BJ (cell line): ENCODE measurements around the gene C4orf50. TPM values are rescaled to one million over a fixed set of nuclear protein-coding genes. Genes with fewer than 3 reads are reported as not detected.
A peak's percentile ranks its signal among the peaks of the same experiment; 100 is the strongest.

Source experiments
- CTCF ChIA-PET: fragments of 350-600 bp; formaldehyde crosslinking; extraction: SDS; loops from one replicate; lab custom pipeline; 2021; ENCODE audit warnings: antibody characterized with exemption, inconsistent platforms; lab: Yijun Ruan, JAX
- POLR2A ChIA-PET: fragments of 300-600 bp; sonication (Branson Sonifier 250); formaldehyde crosslinking; extraction: SDS; loops from one replicate; lab custom pipeline; 2021; ENCODE audit warnings: antibody characterized with exemption; lab: Charles Lee
- DNase-seq: peaks from one replicate; pipeline ENCODE4 v3.0.0-alpha.2; 2011; ENCODE audit warnings: low read depth
- H3K27me3 ChIP-seq: 2 replicates; pipeline ENCODE4 v1.6.0; 2011; ENCODE audit warnings: low read length; ENCODE audit not compliant: control insufficient read depth, insufficient read depth
- H3K36me3 ChIP-seq: 2 replicates; pipeline ENCODE4 v1.5.1; 2011; ENCODE audit warnings: low read length; ENCODE audit not compliant: control insufficient read depth, insufficient read depth
- H3K4me3 ChIP-seq: 2 replicates; pipeline ENCODE4 v1.5.1; 2011; ENCODE audit warnings: low read depth, mild to moderate bottlenecking, control low read depth, low read length
- CTCF ChIP-seq: IDR thresholded peaks from 2 replicates; pipeline ENCODE4 v1.5.1; 2011; ENCODE audit warnings: low read depth, mild to moderate bottlenecking, control low read depth, inconsistent platforms, low read length, moderate library complexity; ENCODE audit not compliant: insufficient read depth
- polyA plus RNA-seq: library from polyadenylated mRNA; depleted of rRNA; stranded (reverse); fragments of >200 nt; gene quantifications from 2 replicates; pipeline ENCODE4 v1.2.3, GENCODE V29; 2011

The C4orf50 gene
- polyA plus RNA-seq, 1 experiment = not detected

- Histone ChIP-seq H3K27me3 (no peaks in the 10 kb centered on the region), H3K4me3 (no peak overlapping the region), H3K36me3 (no peaks in the 10 kb centered on the region)
- no peak for DNase-seq
- ChIA-PET CTCF (interaction anchor here (1.0 to 2.6 kb wide), 9 partner anchors 9 to 619 kb away, joined by 3 to 9 read pairs (median 4); no protein-coding TSS in a partner anchor), POLR2A (no interaction called here)
- TF ChIP-seq CTCF = peak; percentile 75
Measured at GRCh38 chr4:6019316-6020263, 1.4 kb upstream of the C4orf50 start.

GRCh38 chr4:6017800-6018199 is 431 bp downstream of the C4orf50 start:
- H3K4me3 ChIP-seq = no peak overlapping the region
- ChIA-PET CTCF (no interaction called here), POLR2A (no interaction called here)
- no peaks in the 10 kb centered on the region for H3K27me3 ChIP-seq
- no peak for TF ChIP-seq CTCF
- DNase-seq = no peak
- no peaks in the 10 kb centered on the region for H3K36me3 ChIP-seq

GRCh38 chr4:6017030-6017429 is 1.2 kb downstream of the C4orf50 start:
- POLR2A ChIA-PET = no interaction called here
- no peak overlapping the region for H3K4me3 ChIP-seq

GRCh38 chr4:6013564-6013963 is 4.7 kb downstream of the C4orf50 start:
- CTCF ChIA-PET = interaction anchor here (1.4 kb wide), 1 partner anchor 15 kb away, joined by 4 read pairs; no protein-coding TSS in a partner anchor
- POLR2A ChIA-PET = no interaction called here
- no peak for TF ChIP-seq CTCF
- Histone ChIP-seq H3K36me3 (no peaks in the 10 kb centered on the region), H3K27me3 (no peaks in the 10 kb centered on the region; the same call in 1 of the 2 replicates), H3K4me3 (no peak overlapping the region)
- DNase-seq = no peak

More at GRCh38 chr4:6017030-6017429, 1.2 kb downstream of the C4orf50 start:
- Histone ChIP-seq H3K36me3 (no peaks in the 10 kb centered on the region), H3K27me3 (no peaks in the 10 kb centered on the region)
- CTCF ChIA-PET = no interaction called here
- DNase-seq = no peak
- TF ChIP-seq CTCF = no peak

- POLR2A ChIA-PET = no interaction called here
- CTCF ChIA-PET = interaction anchor here (1.2 kb wide), 1 partner anchor 14 kb away, joined by 4 read pairs; no protein-coding TSS in a partner anchor
- no peak for DNase-seq
- H3K4me3 ChIP-seq = no peak overlapping the region
- H3K27me3 ChIP-seq = no peaks in the 10 kb centered on the region; the same call in 1 of the 2 replicates
- no peaks in the 10 kb centered on the region for H3K36me3 ChIP-seq
- TF ChIP-seq CTCF = no peak
Measured at GRCh38 chr4:6012200-6012599, 6.0 kb downstream of the C4orf50 start.
